Activated CD4-positive, alpha-beta T cell treated with anti-CD3 and anti-CD28 coated beads, Interleukin-2, amount 50 U/mL, for 1 hour (primary cell): ENCODE results near the gene LYRM2.

Source experiments
- DNase-seq: peaks from one replicate; pipeline ENCODE4 v3.0.0-alpha.2; 2020

The LYRM2 gene

DNA sequence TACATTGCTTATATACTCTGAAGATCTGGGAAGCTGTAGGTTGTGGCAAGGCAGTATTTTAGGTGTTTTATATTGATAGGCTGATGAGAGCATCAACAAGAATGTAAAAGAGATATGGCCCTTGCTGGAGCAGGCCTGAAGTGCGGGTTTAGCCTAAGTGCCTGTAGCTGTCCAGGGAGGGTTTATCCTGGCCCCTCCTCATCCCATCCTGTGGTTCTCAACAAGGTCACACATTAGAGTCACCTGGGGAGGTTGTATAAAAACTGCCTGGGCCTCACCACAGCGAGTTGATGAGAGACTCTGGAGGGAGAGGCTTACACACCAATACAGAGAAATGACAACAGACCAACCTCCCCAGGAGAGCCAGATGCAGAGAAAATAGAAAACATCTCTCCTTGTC is 48.4 kb downstream of the LYRM2 start:
- no peak for DNase-seq

GRCh38 chr6:89589297-89590025 is 49.1 kb downstream of the LYRM2 start:
- no peak for DNase-seq

DNA sequence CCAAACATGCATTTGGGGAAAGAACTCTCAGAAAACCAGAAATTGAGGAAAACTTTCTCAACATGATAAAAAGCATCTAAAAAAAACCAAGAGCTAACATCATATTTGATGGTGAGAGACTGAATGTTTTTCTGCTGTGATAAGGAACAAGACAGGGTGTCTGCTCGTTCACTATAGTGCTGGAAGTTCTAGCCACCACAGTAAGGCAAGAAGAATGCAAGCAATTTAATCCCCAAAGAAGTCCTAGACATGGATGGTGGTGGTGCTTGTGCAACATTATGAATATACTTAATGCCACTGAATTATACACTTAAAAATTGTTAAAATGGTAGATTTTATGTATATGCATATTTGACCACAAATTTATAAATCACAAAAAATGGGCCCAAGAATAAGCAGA is 53.4 kb downstream of the LYRM2 start:
- DNase-seq, result no peak

DNA sequence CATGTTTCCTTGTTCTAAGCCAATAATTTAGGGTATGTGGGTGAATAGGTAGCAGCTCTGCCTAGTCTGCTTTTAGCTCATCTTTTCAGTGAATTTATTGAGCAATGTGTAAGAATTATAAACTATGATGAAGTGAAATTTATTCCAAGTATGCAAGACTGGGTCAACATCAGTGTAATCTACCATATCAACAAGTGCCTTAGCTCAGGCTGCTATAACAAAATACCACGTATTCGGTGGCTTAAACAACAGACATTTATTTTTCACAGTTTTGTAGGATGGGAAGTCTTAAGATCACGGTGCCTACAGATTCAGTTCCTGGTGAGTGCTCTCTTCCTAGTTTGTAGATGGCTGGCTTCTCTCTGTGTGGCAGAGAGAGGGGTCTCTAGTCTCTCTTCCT is 54.0 kb downstream of the LYRM2 start:
- DNase-seq, result no peak

DNA sequence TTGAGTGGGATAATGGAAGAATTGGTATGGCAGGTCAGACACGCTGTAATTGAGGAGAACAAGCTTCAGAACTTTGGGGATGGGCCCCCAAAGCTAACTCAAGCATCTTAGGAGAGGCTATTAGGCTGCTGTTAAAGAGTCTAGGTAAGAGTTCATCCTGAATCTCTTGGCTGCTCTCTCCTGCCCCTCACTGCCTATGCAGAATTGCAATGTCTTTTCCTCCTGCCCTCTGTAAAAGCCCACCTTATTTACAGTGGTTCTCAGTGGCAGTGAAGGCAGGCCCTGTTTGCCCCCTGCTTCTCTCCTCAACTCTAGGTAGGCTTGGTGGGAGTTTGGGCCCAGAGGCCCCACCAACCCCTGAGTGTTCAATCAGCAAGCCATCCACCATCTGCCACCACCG is 55.0 kb downstream of the LYRM2 start:
- DNase-seq, result no peak

- no peak for DNase-seq
These were observed 55.8 kb downstream of the LYRM2 start for GRCh38 chr6:89582669-89583325.

DNA sequence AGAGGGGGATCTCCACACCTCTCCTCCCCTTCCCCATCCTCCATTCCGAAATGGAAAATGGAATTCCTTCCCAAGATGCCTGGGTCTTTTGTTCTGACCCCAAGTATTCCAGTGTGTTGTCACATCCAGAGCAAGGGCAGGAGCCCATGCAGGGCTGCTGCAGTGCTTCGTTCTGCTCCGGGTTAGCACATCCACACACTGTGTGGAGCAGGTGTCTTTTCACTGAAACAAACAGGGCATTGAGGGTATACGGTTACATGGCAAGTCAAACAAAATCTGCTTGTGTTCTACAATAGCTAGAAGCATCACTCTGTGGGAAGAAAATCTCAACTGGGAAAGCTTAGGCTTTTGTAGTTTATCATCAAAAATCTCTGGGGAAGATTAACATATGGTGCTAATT is 56.9 kb downstream of the LYRM2 start:
- no peak for DNase-seq

GRCh38 chr6:89580997-89581666 is 57.4 kb downstream of the LYRM2 start:
- DNase-seq, result no peak

DNA sequence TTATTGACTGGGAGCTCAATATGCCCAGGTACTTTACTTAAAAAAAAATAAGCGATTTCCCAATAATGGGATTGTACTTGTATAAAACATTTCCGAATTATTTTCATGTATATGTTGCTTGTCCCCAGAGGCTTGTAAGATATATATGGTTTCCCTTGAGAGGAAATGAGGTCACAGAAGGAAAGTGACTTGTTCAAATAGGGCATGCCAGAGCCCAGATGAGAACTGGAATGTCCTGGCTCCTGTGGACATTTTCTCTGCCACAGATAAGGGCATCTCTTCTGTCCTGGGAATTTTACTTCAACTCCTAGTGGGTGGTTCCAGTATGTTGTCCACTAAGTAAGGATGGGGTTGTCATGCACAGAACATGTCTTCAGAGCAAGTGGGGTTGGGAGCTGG is 63.0 kb downstream of the LYRM2 start:
- no peak for DNase-seq

DNA sequence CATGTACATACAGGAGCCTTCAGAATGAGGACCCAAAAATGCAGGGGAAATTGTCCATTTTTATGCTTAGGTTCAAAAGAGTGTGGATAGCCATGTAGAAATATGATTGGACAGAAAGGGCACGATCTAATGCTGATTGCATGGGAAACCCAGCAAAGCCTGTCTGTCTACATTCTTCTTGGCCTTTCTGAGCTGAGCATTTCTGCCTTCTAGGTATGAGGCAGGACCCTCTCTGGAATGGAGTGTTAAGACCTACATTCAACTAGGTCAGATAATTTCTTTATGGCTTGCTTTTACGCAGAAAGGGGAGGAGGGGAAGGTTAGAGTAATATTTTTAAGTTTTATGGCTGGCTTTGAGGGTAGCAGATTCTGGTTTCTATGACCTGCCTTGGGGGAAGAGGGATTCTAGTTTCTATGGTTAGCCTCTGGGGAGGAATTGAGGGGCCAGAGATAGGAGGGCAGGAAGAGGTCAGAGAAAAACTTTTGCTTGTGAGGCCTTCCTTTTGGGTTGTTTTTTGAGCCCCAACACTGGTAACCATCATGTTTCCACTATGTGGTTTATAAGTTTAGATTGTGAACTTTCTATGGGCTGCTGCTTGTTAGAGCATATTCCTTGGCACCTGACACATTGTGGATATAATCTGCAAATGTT is 63.5 kb downstream of the LYRM2 start:
- DNase-seq, result no peak

DNA sequence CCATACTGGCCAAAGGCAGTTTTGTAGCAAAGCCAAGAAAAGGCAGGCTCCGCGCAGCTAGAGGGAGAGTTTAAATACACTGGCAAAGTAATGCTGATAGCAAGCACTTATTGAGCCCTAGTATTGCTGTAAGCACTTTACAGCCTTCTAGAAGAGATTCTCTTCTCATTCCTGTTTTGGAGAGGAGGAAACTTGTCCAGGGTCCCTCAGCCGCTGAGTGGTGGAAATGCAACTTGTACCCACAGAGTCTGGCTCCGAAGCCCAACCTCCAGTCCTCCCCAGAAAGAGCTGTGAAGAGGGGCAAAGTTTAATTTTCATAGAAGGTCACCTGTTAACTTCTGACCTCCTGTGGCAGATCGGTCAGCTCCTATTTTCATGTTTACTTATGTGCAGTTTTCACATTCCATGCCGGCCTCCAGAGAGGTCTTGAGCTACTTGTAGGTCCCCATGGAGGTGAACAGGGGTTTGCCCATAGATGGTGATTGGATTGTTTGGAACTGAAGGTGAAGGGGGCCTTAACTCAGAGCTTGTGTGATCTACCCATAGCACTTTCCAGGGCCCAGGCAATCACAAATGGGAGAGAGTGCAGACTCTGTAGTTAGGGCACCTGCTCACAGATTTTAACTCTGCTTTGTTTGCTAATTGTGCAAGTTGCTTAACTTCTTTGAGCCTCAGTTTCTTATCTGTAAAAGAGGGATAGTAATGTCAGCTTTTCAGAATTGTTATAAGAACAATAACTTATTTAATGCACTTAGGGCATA is 70.7 kb downstream of the LYRM2 start:
- DNase-seq, result no peak

DNA sequence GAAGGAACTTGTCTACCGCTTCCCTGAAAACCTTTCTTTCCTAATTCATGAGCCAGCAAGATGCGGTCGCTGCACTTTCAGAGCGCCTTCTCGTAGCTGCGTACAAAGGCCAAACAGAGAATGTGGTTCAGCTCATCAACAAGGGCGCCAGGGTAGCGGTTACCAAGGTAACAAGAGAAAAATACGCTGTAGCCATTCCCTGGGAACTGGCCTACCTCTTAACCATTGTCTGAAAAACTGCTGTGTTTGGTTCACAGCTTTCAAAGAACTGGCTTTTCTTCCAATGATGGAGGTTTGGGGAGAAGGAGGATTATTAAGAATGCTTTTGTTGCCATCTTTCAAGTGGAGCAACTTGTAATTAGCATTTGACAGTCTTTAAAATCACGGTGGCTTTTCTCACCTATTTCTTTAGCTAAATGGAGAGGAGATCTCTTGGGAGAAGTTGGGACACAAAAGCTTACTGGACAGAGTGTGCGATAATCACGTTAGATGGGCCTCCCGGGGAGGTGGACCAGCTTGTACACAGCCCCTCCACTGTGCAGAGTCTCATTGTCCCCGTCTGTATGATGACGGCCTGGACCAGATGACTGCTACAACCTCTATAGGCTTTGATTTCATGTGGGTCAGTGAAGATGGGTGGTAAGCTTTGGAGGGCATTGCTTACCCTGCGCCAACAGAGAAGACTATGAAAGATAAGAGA is 71.5 kb downstream of the LYRM2 start:
- no peak for DNase-seq

GRCh38 chr6:89566008-89566800 is 72.3 kb downstream of the LYRM2 start:
- DNase-seq, result no peak

- no peak for DNase-seq
These were observed 73.7 kb downstream of the LYRM2 start for GRCh38 chr6:89564752-89565427.

DNA sequence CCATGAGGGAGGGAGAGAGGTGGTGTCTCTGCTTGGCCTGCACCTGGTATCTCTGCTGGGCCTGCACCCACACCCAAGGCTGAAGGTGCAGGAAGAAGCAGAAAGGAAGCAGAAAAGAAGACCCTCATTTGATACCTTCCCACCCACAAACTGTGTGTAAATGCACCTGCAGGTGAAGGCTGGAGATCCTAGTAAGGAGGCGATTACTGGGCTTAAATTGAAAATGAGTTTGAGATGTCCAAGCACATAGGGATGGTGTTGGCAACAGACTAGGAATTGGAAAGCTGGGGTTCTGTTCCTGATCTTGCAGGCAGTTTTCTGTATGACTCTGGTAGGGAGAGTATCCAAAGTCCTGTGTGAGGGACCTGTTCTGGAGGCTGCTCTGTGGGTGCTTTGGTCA is 74.7 kb downstream of the LYRM2 start:
- no peak for DNase-seq

DNA sequence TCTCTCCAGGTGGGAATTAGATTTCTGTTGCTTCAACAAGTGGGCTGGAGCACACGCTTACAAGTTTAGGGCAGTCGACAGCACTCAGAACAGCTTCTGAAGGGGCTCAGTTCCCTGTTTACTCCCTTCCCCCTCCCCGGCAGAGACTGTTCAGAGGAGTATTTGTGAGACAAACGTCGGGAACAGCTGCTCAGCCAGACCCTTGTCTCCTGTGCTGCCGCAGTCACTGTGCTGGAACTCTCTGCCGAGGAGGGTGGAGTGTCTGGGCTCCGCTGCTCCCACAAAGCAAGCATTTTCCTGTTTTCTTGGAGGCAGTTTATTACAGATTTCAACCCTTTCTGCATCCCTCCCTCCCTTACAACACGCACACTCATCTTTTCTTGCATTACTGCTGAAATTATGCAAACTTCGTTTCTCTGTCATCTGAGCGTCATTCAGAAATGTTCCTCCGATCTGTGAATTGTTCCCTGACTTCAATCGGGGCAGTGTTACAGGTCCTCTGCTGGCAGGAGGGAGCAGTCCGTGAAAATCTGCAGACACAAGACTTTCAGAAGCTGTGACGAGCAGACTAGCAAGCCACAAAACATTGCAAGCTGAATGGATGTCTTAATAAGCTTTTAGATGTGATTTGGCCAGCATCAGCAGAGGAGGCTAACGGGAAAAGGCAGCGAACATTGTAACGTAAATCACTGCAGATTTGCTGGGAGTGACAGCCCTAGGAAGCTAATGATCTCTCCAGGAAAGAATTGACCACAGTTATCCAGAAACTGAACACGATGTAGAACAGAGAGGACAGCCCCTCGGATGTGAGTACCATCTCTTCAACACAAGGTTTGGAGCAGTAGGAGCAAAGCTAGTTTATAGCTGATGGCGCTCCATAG is 76.2 kb downstream of the LYRM2 start:
- no peak for DNase-seq

GRCh38 chr6:89559487-89559886 is 79.1 kb downstream of the LYRM2 start:
- no peak for DNase-seq

GRCh38 chr6:89555806-89556205 is 82.7 kb downstream of the LYRM2 start:
- DNase-seq, result no peak

DNA sequence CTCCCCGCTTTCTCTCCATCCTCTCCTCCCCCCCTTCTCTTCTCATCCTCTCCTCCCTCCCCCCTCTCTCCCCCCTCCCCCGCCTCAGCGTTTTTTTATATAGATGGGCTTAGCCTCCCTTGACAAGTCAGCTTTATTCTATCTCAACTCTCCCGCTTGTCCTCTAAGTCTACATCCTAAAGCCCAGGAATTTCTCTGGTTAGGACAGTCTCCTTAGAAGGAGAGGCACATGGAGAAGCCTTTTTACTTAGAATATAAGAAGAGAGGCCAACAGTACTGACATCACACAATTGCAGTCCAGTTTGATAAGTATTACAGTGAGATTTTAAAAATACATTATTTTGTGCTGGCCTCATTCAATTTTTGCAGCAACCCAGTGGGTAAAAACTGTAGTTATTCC is 83.5 kb downstream of the LYRM2 start:
- no peak for DNase-seq

DNA sequence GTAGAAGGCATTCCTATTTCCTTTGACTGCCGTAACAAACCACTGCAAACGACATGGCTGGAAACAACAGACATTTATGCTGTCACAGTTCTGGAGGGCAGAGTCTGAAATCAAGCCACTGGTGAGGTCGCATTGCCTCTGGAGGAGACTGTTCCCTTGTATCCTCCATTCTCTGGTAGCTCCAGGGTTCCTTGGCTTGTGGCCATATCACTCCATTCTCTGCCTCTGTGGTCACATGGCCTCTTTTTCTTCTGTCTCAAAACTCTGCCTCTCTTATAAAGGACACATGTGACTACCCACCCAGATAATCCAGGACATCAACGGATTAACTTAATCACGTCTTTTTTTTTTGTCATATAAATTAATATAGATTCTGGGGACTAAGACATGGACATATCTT is 84.4 kb downstream of the LYRM2 start:
- no peak for DNase-seq
